Ishikawa (cell line): ENCODE measurements around the gene KCNMB1.

Source experiments
- CEBPB ChIP-seq: IDR thresholded peaks from 2 replicates; pipeline ENCODE4 v1.6.1; 2012
- CREB1 ChIP-seq: IDR thresholded peaks from 2 replicates; pipeline ENCODE4 v1.6.1; 2012; ENCODE audit warnings: low read depth
- EGR1 ChIP-seq: IDR thresholded peaks from 2 replicates; pipeline ENCODE4 v1.6.1; 2012
- EP300 ChIP-seq: IDR thresholded peaks from 2 replicates; pipeline ENCODE4 v1.6.1; 2012; ENCODE audit warnings: borderline replicate concordance
- FOXM1 ChIP-seq: IDR thresholded peaks from 2 replicates; pipeline ENCODE4 v1.6.1; 2012; ENCODE audit warnings: low read depth, borderline replicate concordance
- MAX ChIP-seq: IDR thresholded peaks from 2 replicates; pipeline ENCODE4 v1.6.1; 2012
- NFIC ChIP-seq: IDR thresholded peaks from 2 replicates; pipeline ENCODE4 v1.6.1; 2012
- RAD21 ChIP-seq: IDR thresholded peaks from 2 replicates; pipeline ENCODE4 v1.6.1; 2012; ENCODE audit warnings: low read depth
- TAF1 ChIP-seq: IDR thresholded peaks from 2 replicates; pipeline ENCODE4 v1.6.1; 2012; ENCODE audit warnings: low read depth, mild to moderate bottlenecking
- TCF12 ChIP-seq: IDR thresholded peaks from 2 replicates; pipeline ENCODE4 v1.6.1; 2012; ENCODE audit warnings: low read depth
- TEAD4 ChIP-seq: IDR thresholded peaks from 2 replicates; pipeline ENCODE4 v1.6.1; 2012
- USF1 ChIP-seq: IDR thresholded peaks from 2 replicates; pipeline ENCODE4 v1.6.1; 2012
- YY1 ChIP-seq: IDR thresholded peaks from 2 replicates; pipeline ENCODE4 v1.6.1; 2012; ENCODE audit warnings: low read depth
- ZBTB7A ChIP-seq: IDR thresholded peaks from 2 replicates; pipeline ENCODE4 v1.6.1; 2012; ENCODE audit warnings: low read depth
- TF ChIP-seq, protein P1 (sequence below): IDR thresholded peaks from 2 replicates; pipeline ENCODE4 v1.6.1; 2012; ENCODE audit warnings: low read depth, mild to moderate bottlenecking

The KCNMB1 gene

DNA sequence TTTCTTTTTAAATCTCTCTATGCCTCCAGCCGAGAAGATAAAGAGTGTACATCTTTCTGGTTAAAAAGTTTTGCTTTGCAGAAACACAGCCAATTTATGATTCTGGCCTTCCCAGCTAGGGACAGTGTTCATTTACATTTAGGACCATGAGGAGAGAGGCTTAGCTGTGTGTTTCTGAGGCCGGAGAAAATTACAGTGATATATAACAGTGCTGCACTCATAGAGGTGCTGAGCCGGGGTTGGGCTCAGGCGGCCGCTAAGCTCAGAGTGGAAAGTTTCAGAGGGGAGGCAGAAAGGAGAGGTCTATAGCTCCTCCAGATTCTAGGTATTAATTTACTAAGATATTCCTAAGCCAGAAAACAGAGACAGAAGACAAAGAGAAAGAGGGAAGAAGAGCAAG, 54.5 kb downstream of the KCNMB1 start:
- TF ChIP-seq TCF12 (no peak), TEAD4 (no peak), EP300 (no peak), USF1 (no peak), YY1 (no peak), ZBTB7A (no peak), FOXM1 (no peak), RAD21 (no peak), MAX (no peak), TAF1 (no peak)

GRCh38 chr5:170333161-170333910, 55.8 kb downstream of the KCNMB1 start:
- no peak for TF ChIP-seq FOXM1
- TF ChIP-seq TCF12, result no peak
- no peak for TF ChIP-seq NFIC
- no peak for TF ChIP-seq TAF1
- no peak for TF ChIP-seq EP300
- TF ChIP-seq USF1, result no peak
- TF ChIP-seq, protein P1, sequence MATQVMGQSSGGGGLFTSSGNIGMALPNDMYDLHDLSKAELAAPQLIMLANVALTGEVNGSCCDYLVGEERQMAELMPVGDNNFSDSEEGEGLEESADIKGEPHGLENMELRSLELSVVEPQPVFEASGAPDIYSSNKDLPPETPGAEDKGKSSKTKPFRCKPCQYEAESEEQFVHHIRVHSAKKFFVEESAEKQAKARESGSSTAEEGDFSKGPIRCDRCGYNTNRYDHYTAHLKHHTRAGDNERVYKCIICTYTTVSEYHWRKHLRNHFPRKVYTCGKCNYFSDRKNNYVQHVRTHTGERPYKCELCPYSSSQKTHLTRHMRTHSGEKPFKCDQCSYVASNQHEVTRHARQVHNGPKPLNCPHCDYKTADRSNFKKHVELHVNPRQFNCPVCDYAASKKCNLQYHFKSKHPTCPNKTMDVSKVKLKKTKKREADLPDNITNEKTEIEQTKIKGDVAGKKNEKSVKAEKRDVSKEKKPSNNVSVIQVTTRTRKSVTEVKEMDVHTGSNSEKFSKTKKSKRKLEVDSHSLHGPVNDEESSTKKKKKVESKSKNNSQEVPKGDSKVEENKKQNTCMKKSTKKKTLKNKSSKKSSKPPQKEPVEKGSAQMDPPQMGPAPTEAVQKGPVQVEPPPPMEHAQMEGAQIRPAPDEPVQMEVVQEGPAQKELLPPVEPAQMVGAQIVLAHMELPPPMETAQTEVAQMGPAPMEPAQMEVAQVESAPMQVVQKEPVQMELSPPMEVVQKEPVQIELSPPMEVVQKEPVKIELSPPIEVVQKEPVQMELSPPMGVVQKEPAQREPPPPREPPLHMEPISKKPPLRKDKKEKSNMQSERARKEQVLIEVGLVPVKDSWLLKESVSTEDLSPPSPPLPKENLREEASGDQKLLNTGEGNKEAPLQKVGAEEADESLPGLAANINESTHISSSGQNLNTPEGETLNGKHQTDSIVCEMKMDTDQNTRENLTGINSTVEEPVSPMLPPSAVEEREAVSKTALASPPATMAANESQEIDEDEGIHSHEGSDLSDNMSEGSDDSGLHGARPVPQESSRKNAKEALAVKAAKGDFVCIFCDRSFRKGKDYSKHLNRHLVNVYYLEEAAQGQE, result no peak
- TF ChIP-seq MAX, result no peak
- no peak for TF ChIP-seq ZBTB7A
- TF ChIP-seq TEAD4, result no peak
- no peak for TF ChIP-seq YY1
- TF ChIP-seq EGR1, result no peak
- TF ChIP-seq CEBPB, result no peak
- TF ChIP-seq RAD21, result no peak
- TF ChIP-seq CREB1, result no peak

GRCh38 chr5:170332058-170332457, 57.1 kb downstream of the KCNMB1 start:
- TF ChIP-seq YY1, result no peak
- TF ChIP-seq FOXM1, result no peak
- no peak for TF ChIP-seq EP300
- TF ChIP-seq TEAD4, result no peak
- TF ChIP-seq, protein P1, result no peak
- TF ChIP-seq USF1, result no peak
- no peak for TF ChIP-seq CEBPB
- no peak for TF ChIP-seq ZBTB7A
- no peak for TF ChIP-seq TCF12
- no peak for TF ChIP-seq RAD21
- TF ChIP-seq NFIC, result no peak
- TF ChIP-seq CREB1, result no peak
- no peak for TF ChIP-seq MAX
- TF ChIP-seq TAF1, result no peak

DNA sequence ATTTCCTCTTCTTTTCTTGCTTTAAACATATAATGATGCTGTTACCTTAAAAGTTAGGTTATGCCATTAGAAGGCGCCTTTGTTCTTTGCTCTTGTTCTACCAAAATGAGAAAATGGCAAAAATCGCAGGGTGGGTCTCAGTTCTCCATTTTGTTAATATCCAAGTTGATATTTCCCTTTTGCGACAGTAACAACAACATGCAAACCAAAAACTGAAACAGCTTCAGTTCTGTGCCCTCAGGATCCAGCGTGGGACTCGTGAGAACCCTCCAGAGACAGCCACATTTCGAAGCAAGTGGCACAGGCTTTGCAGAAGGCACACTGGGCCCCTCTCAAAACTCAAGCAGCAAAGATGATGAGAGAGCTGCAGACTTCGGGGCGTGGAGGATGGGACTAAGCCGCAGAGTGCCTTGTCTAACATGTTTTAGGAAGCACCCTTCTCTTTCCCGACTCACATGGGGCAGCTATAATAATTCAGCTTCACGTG, 58.6 kb downstream of the KCNMB1 start:
- TF ChIP-seq TCF12, result no peak
- no peak for TF ChIP-seq EP300
- TF ChIP-seq CEBPB, result no peak
- TF ChIP-seq, protein P1, result no peak
- no peak for TF ChIP-seq EGR1
- TF ChIP-seq FOXM1, result no peak
- no peak for TF ChIP-seq RAD21
- no peak for TF ChIP-seq TEAD4
- TF ChIP-seq YY1, result no peak
- TF ChIP-seq NFIC, result no peak
- no peak for TF ChIP-seq USF1
